Body of pancreas (tissue), 4 donors: ENCODE data around the gene TUT1. TPM values are rescaled to one million over a fixed set of nuclear protein-coding genes. Genes with fewer than 3 reads are reported as not detected.
A peak's percentile ranks its signal among the peaks of the same experiment; 100 is the strongest.

Experiments
- ATAC-seq: fragments of 150-250 bp; one replicate; pipeline ENCODE4 v1.9.1; 2016
- DNase-seq, 4 donors: peaks; one replicate each; pipeline ENCODE4 v3.0.0-alpha.2; 2019
- H3K27ac ChIP-seq, 4 donors: fragments of 200-600 bp; sonication (generic); 1 replicate in 3 of 4; 2 replicates in 1 of 4; pipeline versions ENCODE4 v1.5.1 to v1.6.1; 2016 to 2019; ENCODE audit warnings: mild to moderate bottlenecking in 1 of 4, mixed read lengths in 1 of 4, moderate library complexity in 1 of 4
- H3K27me3 ChIP-seq, 2 donors: fragments of 200-600 bp; sonication (generic); one replicate each; pipeline ENCODE4 v1.6.0; 2016; ENCODE audit warnings: mild to moderate bottlenecking in 1 of 2
- H3K36me3 ChIP-seq, 2 donors: fragments of 200-600 bp; sonication (generic); replicated peaks in 1 of 2; 2 replicates each; pipeline ENCODE4 v1.5.1; 2016; ENCODE audit warnings: low read depth in 2 of 2; ENCODE audit not compliant: insufficient read depth in 1 of 2
- H3K4me1 ChIP-seq: fragments of 200-600 bp; sonication (generic); one replicate; pipeline ENCODE4 v1.6.0; 2016
- H3K4me3 ChIP-seq, 2 donors: fragments of 200-600 bp; sonication (generic); 1 replicate in 1 of 2; 2 replicates in 1 of 2; pipeline ENCODE4 v1.5.1; 2016 to 2019
- H3K9me3 ChIP-seq, 3 donors: fragments of 200-600 bp; sonication (generic); 1 replicate in 2 of 3; 2 replicates in 1 of 3; pipeline ENCODE4 v1.5.1; 2016
- POLR2A ChIP-seq, 3 donors: fragments of 450-650 bp; IDR thresholded peaks; one replicate each; pipeline ENCODE4 v1.6.1; 2016; ENCODE audit warnings: antibody characterized with exemption in 3 of 3, mild to moderate bottlenecking in 2 of 3
- WGBS, 2 donors: methylation state at CpG; one replicate each; pipeline ENCODE4 v1.1.5; 2017; 5-methylcytosine and 5-hydroxymethylcytosine counted together
- intact Hi-C: fragments of 100-400 bp; cut with DNase I; formaldehyde crosslinking; loops from one replicate; pipeline ENCODE4 v1.15.1; 2023
- total RNA-seq, 2 donors: library from RNA; depleted of rRNA; stranded (reverse); fragments of >200 nt; gene quantifications; one replicate each; pipeline ENCODE4 v1.1.0, GENCODE V29; 2016
- TF ChIP-seq, protein P1 (sequence below), 7 experiments: fragments of 450-650 bp in 4 of 7; fragments of 200-600 bp in 3 of 7; sonication (generic) in 3 of 7; IDR thresholded peaks; one replicate each; pipeline ENCODE4 v1.5.1; 2016 to 2019; ENCODE audit warnings: antibody characterized with exemption in 7 of 7

The TUT1 gene
- total RNA-seq, 2 donors from 2014 or later: 10.1 to 11.2 TPM

DNA sequence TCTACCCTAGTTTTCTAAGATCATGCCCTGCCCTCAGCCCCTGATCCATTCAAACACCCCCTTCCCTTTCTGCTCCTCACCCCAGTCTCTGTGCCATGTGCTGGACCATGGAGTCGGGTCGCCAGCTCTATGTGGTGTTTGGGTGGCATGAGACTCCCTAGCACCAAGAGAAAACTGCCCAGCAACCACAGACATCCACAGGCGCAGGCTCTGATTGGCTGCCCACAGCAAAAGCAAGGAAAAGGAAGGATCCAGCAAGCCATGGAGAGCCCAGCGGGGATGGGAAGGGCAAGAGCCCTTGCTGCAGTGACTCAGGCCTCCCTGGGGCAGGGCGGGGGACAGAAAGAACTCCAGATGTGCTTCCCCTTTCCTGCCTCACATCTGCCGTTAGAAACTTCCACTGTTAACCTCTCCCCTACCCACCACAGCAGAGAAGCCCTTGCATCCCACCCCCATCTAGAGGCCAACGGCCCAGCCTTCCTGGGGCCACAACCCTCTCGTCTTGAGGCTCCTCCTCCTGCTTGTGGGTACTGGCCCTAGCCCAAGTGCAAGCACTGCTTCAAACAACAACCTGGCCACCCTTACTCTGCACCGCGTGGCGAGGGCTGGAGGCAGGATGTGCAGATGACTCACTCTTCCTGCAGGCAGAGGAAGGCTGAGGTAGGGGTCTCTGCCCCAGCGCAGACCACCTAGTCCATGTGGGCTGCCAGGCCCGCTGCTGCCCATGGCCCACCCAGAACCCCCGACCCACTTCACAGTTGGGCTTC, 35.0 kb downstream of the TUT1 start:
- H3K27ac ChIP-seq: peak overlapping the region; percentile 36 to 76 (median 61)
- ATAC-seq (peak; percentile 47), DNase-seq (peak; percentile 64 to 85 (median 80))
- 41 to 50% methylated on average over 7 to 14 of the region's 14 CpGs for WGBS, 2 donors
- H3K4me1 ChIP-seq: peaks cover 73% of the 10 kb centered on the region
- H3K9me3 ChIP-seq: no peaks in the 10 kb centered on the region
- intact Hi-C loops: no loop called here
- H3K27me3 ChIP-seq: no peaks in the 10 kb centered on the region
- TF ChIP-seq POLR2A (IDR thresholded peaks at IDR 0.05): no peak
- TF ChIP-seq, protein P1, sequence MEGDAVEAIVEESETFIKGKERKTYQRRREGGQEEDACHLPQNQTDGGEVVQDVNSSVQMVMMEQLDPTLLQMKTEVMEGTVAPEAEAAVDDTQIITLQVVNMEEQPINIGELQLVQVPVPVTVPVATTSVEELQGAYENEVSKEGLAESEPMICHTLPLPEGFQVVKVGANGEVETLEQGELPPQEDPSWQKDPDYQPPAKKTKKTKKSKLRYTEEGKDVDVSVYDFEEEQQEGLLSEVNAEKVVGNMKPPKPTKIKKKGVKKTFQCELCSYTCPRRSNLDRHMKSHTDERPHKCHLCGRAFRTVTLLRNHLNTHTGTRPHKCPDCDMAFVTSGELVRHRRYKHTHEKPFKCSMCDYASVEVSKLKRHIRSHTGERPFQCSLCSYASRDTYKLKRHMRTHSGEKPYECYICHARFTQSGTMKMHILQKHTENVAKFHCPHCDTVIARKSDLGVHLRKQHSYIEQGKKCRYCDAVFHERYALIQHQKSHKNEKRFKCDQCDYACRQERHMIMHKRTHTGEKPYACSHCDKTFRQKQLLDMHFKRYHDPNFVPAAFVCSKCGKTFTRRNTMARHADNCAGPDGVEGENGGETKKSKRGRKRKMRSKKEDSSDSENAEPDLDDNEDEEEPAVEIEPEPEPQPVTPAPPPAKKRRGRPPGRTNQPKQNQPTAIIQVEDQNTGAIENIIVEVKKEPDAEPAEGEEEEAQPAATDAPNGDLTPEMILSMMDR (IDR thresholded peaks at IDR 0.05): no peak
- H3K36me3 ChIP-seq: peaks cover 0 to 13% of the 10 kb centered on the region in 2 donors
- H3K4me3 ChIP-seq: no peak overlapping the region

DNA sequence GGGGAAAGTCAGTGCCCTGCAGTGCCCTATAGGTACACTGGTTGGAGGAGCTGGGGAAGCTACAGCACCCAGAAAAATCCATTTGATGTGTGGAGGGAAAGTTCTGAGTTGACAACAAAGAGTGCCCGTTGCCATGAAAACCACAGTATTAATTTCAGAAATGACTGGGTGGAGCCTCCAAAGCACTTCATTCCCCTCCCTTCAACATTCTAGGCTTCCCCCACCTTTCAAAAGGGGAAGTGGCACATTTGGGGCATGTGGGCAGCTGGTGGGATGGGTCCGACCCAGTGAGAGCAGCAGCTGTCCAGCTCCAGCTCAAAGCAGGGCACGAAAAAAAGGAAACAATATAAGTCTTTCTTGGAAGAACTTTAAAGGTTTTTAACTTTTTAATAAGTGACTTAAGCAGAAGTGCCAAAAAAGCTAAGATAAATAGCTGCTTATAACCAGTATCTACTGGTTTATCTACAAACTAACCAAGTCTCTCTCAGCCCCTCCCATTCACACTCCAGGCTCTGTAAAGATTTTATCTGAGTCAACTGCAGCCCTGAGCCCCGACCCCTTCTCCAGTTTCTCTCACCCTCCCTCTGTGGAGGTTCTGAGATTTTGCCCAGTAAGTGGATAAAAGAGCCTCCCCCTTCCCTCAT, 35.7 kb downstream of the TUT1 start:
- Histone ChIP-seq H3K36me3 (peaks cover 0 to 13% of the 10 kb centered on the region in 2 donors), H3K4me1 (peaks cover 73% of the 10 kb centered on the region), H3K9me3 (no peaks in the 10 kb centered on the region), H3K27me3 (no peaks in the 10 kb centered on the region), H3K4me3 (no peak overlapping the region), H3K27ac (peak overlapping the region; percentile 36 to 76 (median 61))
- peak in 1 of 4 donors; percentile 50 for DNase-seq
- TF ChIP-seq, protein P1 (IDR thresholded peaks at IDR 0.05): no peak
- no peak for TF ChIP-seq POLR2A (IDR thresholded peaks at IDR 0.05)
- intact Hi-C loops: no loop called here
- WGBS, 2 donors: 18 to 34% methylated on average over 4 of the region's 4 CpGs
- no peak for ATAC-seq

DNA sequence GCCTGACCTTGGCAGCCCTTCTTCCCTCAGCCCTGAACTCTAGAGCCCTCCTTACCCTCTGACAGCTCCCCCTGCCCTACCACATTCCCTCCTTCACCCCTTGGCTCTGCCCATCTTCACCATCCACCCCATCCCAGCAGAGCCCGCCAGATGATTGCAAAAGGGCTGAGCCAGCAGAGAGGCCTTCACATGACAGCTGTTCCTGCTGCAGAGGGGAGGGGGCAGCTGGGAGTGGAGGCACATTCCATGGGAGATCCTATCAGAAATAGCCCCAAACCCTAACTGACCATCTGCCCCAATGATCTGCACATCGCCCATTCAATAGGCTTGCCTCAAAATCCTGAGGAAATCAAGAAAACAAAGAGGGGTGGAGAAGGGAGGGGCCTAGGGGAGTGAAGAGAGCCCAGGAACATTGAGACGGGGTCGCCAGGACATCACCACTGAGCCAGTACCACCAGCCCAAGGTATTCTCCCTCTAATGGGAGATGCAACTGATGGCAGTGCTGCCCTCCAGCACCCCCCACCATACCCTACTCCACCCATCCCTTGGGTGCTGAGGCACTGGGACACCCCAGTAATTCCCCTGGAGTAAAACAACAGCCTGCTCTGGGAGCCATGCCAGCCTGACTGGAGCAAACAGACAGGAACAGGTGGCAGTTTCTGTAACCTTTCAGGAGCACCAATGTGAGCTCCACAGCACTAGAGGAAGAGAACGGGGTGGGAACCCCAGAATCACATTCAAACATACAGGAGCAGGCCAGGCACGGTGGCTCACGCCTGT, 36.7 kb downstream of the TUT1 start:
- intact Hi-C loops: no loop called here
- ATAC-seq: no peak
- no peaks in the 10 kb centered on the region for H3K9me3 ChIP-seq
- TF ChIP-seq, protein P1 (IDR thresholded peaks at IDR 0.05): no peak
- TF ChIP-seq POLR2A (IDR thresholded peaks at IDR 0.05): no peak
- WGBS, 2 donors: 54 to 62% methylated on average over 7 of the region's 7 CpGs
- peaks cover 76% of the 10 kb centered on the region for H3K4me1 ChIP-seq
- H3K27me3 ChIP-seq: no peaks in the 10 kb centered on the region
- H3K4me3 ChIP-seq: no peak overlapping the region
- H3K36me3 ChIP-seq: peaks cover 0 to 10% of the 10 kb centered on the region in 2 donors
- peak overlapping the region; percentile 76 to 88 (median 83) for H3K27ac ChIP-seq
- DNase-seq: peak in 3 of 4 donors; percentile 60 to 82 (median 82)

DNA sequence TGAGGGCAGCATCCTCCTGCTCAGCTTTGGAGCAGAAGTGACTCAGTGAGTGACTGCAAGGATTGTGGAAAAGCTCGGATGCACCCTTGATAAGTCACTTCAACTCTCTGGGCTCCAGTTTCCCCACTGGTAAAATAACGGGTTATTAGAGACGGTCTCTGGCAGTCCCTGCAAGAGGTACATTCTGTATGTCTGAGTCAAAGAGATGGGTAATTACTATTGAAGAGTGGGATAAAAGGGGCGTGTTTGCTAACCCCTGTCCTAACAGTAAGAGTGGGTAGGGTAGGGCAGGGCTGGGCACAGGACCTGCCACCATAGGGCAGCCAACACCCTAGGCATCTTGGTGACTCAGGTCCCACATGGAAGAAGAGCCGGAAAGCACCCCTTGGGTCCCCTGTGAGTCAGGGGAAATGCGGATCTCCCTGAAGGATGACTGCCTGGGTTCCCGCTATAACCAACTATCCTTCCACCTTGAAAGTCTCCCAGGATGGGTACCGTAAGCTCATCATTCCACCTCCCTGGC, 37.4 kb downstream of the TUT1 start:
- Histone ChIP-seq H3K4me1 (peaks cover 83% of the 10 kb centered on the region), H3K27me3 (no peaks in the 10 kb centered on the region), H3K4me3 (no peak overlapping the region), H3K9me3 (no peaks in the 10 kb centered on the region), H3K27ac (peak overlapping the region; percentile 76 to 88 (median 83)), H3K36me3 (peaks cover 0 to 4% of the 10 kb centered on the region in 2 donors)
- WGBS, 2 donors: 81 to 87% methylated on average over 7 to 8 of the region's 8 CpGs
- no peak for ATAC-seq
- intact Hi-C loops: no loop called here
- TF ChIP-seq, protein P1 (IDR thresholded peaks at IDR 0.05): no peak
- no peak for TF ChIP-seq POLR2A (IDR thresholded peaks at IDR 0.05)
- no peak for DNase-seq
